GM12878 (cell line): ENCODE results near the gene EHBP1L1. TPM values are rescaled to one million over a fixed set of nuclear protein-coding genes. Genes with fewer than 3 reads are reported as not detected.
A peak's percentile ranks its signal among the peaks of the same experiment; 100 is the strongest.

Experiments used
- ATF7 ChIP-seq: fragments of 450-650 bp; IDR thresholded peaks from 2 replicates; pipeline ENCODE4 v1.6.1; 2016; ENCODE audit warnings: low read depth, mild to moderate bottlenecking
- CREB1 ChIP-seq: IDR thresholded peaks from 2 replicates; pipeline ENCODE4 v1.6.1; 2012; ENCODE audit warnings: low read depth, mild to moderate bottlenecking, inconsistent platforms
- JUND ChIP-seq: IDR thresholded peaks from 2 replicates; pipeline ENCODE4 v1.6.1; 2012; ENCODE audit warnings: low read depth, mild to moderate bottlenecking, low read length, improper control_type of control experiment, moderate library complexity
- MEF2A ChIP-seq: IDR thresholded peaks from 2 replicates; pipeline ENCODE4 v1.6.1; 2011; ENCODE audit warnings: low read depth, mild to moderate bottlenecking, low read length, moderate library complexity; ENCODE audit not compliant: insufficient read depth
- MTA3 ChIP-seq: IDR thresholded peaks from 2 replicates; pipeline ENCODE4 v1.6.1; 2012; ENCODE audit warnings: low read length, inconsistent platforms, borderline replicate concordance
- NR2C1 ChIP-seq: fragments of 450-650 bp; IDR thresholded peaks from 2 replicates; pipeline ENCODE4 v1.6.1; 2017; ENCODE audit warnings: antibody characterized with exemption, mild to moderate bottlenecking, moderate library complexity
- NRF1 ChIP-seq: conservative IDR thresholded peaks from 2 replicates; pipeline ENCODE4 v1.6.1; 2011; ENCODE audit warnings: mild to moderate bottlenecking, low read depth, low read length, improper control_type of control experiment
- PBX3 ChIP-seq: IDR thresholded peaks from 2 replicates; pipeline ENCODE4 v1.6.1; 2011; ENCODE audit warnings: mild to moderate bottlenecking, low read depth, low read length, moderate library complexity; ENCODE audit not compliant: insufficient replicate concordance
- RB1 ChIP-seq: fragments of 450-650 bp; formaldehyde crosslinking; IDR thresholded peaks from 2 replicates; pipeline ENCODE4 v1.6.1; 2017; ENCODE audit warnings: mild to moderate bottlenecking, borderline replicate concordance
- SMAD1 ChIP-seq: fragments of 450-650 bp; IDR thresholded peaks from 2 replicates; pipeline ENCODE4 v1.6.1; 2018; ENCODE audit warnings: mild to moderate bottlenecking, low read depth; ENCODE audit not compliant: partially characterized antibody
- TCF12 ChIP-seq: IDR thresholded peaks from 2 replicates; pipeline ENCODE4 v1.6.1; 2011; ENCODE audit warnings: low read depth, mild to moderate bottlenecking, low read length
- TCF3 ChIP-seq: IDR thresholded peaks from 2 replicates; pipeline ENCODE4 v1.6.1; 2012; ENCODE audit warnings: low read depth, mild to moderate bottlenecking, low read length, borderline replicate concordance; ENCODE audit not compliant: insufficient read depth
- ZBTB33 ChIP-seq: fragments of 450-650 bp; IDR thresholded peaks from 2 replicates; pipeline ENCODE4 v1.6.1; 2017; ENCODE audit warnings: mild to moderate bottlenecking
- ZSCAN29 ChIP-seq: fragments of 450-650 bp; IDR thresholded peaks from 2 replicates; pipeline ENCODE4 v1.6.1; 2017; ENCODE audit warnings: mild to moderate bottlenecking, moderate library complexity
- polyA plus RNA-seq, 11 experiments: library from polyadenylated mRNA; depleted of rRNA in 4 of 11; unstranded in 6 of 11; stranded (reverse) in 5 of 11; fragments of >200 nt; fragmentation: Nextera tagmentation in 4 of 11; fragmentation: Illumina TruSeq in 1 of 11; extraction: Ambion mirVana in 4 of 11; extraction: Trizol in 1 of 11; gene quantifications; 1 replicate in 1 of 11; 2 replicates in 10 of 11; pipeline versions ENCODE4 v1.2.1 to v1.2.3, GENCODE V29; 2011 to 2016; ENCODE audit warnings: inconsistent platforms in 2 of 11, missing spikeins in 2 of 11, low read depth in 1 of 11
- total RNA-seq, 4 experiments: library from RNA; depleted of rRNA in 3 of 4; stranded (reverse); fragments of >200 nt in 3 of 4; fragmentation: Illumina TruSeq in 1 of 4; extraction: Trizol in 1 of 4; gene quantifications; 2 replicates each; pipeline versions ENCODE4 v1.2.1 to v1.2.3, GENCODE V29; 2013 to 2021
- TF ChIP-seq, protein P1 (sequence below): fragments of 450-650 bp; IDR thresholded peaks from 2 replicates; pipeline ENCODE4 v1.6.1; 2017; ENCODE audit warnings: mild to moderate bottlenecking, low read depth, inconsistent platforms; ENCODE audit not compliant: poor library complexity, severe bottlenecking
- TF ChIP-seq, protein P2 (sequence below): fragments of 450-650 bp; conservative IDR thresholded peaks from 2 replicates; pipeline ENCODE4 v1.6.1; 2017; ENCODE audit warnings: mild to moderate bottlenecking, moderate library complexity
- TF ChIP-seq, protein P3 (sequence below): fragments of 150-350 bp; IDR thresholded peaks from 2 replicates; pipeline ENCODE4 v1.6.1; 2014; ENCODE audit warnings: mild to moderate bottlenecking, low read depth, low read length
- TF ChIP-seq, protein P4 (sequence below): IDR thresholded peaks from 2 replicates; pipeline ENCODE4 v1.6.1; 2012; ENCODE audit warnings: low read length, inconsistent platforms

EHBP1L1 gene
- total and polyA plus RNA-seq, 10 of the 15 experiments (the other 5 are each of a cell fraction or from before 2014, with no cell fraction given): 0.06 to 99.4 (median 32.7) TPM

GRCh38 chr11:65637794-65638419 lies 62.1 kb downstream of the EHBP1L1 start, which contains the start of gene SIPA1 (continued):
- TF ChIP-seq, protein P1, sequence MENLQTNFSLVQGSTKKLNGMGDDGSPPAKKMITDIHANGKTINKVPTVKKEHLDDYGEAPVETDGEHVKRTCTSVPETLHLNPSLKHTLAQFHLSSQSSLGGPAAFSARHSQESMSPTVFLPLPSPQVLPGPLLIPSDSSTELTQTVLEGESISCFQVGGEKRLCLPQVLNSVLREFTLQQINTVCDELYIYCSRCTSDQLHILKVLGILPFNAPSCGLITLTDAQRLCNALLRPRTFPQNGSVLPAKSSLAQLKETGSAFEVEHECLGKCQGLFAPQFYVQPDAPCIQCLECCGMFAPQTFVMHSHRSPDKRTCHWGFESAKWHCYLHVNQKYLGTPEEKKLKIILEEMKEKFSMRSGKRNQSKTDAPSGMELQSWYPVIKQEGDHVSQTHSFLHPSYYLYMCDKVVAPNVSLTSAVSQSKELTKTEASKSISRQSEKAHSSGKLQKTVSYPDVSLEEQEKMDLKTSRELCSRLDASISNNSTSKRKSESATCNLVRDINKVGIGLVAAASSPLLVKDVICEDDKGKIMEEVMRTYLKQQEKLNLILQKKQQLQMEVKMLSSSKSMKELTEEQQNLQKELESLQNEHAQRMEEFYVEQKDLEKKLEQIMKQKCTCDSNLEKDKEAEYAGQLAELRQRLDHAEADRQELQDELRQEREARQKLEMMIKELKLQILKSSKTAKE: no peak
- TF ChIP-seq, protein P2, sequence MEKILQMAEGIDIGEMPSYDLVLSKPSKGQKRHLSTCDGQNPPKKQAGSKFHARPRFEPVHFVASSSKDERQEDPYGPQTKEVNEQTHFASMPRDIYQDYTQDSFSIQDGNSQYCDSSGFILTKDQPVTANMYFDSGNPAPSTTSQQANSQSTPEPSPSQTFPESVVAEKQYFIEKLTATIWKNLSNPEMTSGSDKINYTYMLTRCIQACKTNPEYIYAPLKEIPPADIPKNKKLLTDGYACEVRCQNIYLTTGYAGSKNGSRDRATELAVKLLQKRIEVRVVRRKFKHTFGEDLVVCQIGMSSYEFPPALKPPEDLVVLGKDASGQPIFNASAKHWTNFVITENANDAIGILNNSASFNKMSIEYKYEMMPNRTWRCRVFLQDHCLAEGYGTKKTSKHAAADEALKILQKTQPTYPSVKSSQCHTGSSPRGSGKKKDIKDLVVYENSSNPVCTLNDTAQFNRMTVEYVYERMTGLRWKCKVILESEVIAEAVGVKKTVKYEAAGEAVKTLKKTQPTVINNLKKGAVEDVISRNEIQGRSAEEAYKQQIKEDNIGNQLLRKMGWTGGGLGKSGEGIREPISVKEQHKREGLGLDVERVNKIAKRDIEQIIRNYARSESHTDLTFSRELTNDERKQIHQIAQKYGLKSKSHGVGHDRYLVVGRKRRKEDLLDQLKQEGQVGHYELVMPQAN: peak; percentile 66
- TF ChIP-seq, protein P3, sequence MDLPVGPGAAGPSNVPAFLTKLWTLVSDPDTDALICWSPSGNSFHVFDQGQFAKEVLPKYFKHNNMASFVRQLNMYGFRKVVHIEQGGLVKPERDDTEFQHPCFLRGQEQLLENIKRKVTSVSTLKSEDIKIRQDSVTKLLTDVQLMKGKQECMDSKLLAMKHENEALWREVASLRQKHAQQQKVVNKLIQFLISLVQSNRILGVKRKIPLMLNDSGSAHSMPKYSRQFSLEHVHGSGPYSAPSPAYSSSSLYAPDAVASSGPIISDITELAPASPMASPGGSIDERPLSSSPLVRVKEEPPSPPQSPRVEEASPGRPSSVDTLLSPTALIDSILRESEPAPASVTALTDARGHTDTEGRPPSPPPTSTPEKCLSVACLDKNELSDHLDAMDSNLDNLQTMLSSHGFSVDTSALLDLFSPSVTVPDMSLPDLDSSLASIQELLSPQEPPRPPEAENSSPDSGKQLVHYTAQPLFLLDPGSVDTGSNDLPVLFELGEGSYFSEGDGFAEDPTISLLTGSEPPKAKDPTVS: no peak
- TF ChIP-seq TCF3: 0 out of 2 replicates have a peak, but pooled peaks have one; percentile 4
- TF ChIP-seq CREB1: peak; percentile 8; the same call in 1 of the 2 replicates
- TF ChIP-seq, protein P4, sequence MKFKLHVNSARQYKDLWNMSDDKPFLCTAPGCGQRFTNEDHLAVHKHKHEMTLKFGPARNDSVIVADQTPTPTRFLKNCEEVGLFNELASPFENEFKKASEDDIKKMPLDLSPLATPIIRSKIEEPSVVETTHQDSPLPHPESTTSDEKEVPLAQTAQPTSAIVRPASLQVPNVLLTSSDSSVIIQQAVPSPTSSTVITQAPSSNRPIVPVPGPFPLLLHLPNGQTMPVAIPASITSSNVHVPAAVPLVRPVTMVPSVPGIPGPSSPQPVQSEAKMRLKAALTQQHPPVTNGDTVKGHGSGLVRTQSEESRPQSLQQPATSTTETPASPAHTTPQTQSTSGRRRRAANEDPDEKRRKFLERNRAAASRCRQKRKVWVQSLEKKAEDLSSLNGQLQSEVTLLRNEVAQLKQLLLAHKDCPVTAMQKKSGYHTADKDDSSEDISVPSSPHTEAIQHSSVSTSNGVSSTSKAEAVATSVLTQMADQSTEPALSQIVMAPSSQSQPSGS: no peak
- no peak for TF ChIP-seq JUND
- TF ChIP-seq TCF12: no peak
- TF ChIP-seq RB1: peak; percentile 85; the same call in 1 of the 2 replicates
- peak; percentile 40; the same call in 1 of the 2 replicates for TF ChIP-seq MTA3
- TF ChIP-seq ZSCAN29: 0 out of 2 replicates have a peak, but pooled peaks have one; percentile 4
- TF ChIP-seq SMAD1: no peak
- TF ChIP-seq NRF1: no peak
- no peak for TF ChIP-seq NR2C1
- no peak for TF ChIP-seq MEF2A
- TF ChIP-seq PBX3: no peak
- no peak for TF ChIP-seq ZBTB33
- peak; percentile 11; the same call in 1 of the 2 replicates for TF ChIP-seq ATF7
